ENCODE data around the gene C1QTNF6.

DNA sequence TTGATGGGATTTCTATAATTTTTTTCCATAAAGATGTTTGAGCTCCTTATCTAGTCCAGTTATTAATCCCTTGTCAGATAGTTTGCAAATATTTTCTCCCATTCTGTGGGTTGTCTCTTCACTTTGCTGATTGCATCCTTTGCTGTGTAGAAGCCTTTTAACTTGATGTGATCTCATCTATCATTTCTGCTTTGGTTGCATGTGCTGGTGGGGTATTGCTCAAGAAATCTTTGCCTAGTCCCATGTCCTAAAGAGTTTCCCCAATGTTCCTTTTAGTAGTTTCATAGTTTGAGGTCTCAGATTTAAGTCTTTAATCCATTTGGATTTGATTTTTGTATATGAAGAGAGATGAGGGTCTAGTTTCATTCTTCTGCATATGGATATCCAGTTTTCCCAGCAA, 36.6 kb downstream of the C1QTNF6 start:
- TF ChIP-seq, protein P1, sequence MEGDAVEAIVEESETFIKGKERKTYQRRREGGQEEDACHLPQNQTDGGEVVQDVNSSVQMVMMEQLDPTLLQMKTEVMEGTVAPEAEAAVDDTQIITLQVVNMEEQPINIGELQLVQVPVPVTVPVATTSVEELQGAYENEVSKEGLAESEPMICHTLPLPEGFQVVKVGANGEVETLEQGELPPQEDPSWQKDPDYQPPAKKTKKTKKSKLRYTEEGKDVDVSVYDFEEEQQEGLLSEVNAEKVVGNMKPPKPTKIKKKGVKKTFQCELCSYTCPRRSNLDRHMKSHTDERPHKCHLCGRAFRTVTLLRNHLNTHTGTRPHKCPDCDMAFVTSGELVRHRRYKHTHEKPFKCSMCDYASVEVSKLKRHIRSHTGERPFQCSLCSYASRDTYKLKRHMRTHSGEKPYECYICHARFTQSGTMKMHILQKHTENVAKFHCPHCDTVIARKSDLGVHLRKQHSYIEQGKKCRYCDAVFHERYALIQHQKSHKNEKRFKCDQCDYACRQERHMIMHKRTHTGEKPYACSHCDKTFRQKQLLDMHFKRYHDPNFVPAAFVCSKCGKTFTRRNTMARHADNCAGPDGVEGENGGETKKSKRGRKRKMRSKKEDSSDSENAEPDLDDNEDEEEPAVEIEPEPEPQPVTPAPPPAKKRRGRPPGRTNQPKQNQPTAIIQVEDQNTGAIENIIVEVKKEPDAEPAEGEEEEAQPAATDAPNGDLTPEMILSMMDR (conservative IDR thresholded peaks at IDR 0.05 in 1 of 2, IDR thresholded peaks at IDR 0.05 in 1 of 2; ENCODE audit: extremely low read depth in 1 of 2, insufficient read depth in 1 of 2, low read depth in 1 of 2, low read length in 2 of 2), result no peak
- TF ChIP-seq EZH2 (IDR thresholded peaks at IDR 0.05; ENCODE audit: borderline replicate concordance, low read length), result no peak
